Muscle of leg (tissue), 11 donors: Measurements from ENCODE around the gene MPHOSPH8. TPM values are rescaled to one million over a fixed set of nuclear protein-coding genes. Genes with fewer than 3 reads are reported as not detected.
"Not testable (repeated sequence)": the region's sequence is repeated elsewhere in the genome, so short reads cannot be mapped to it uniquely, and the experiment has no call there.

Source experiments
- DNase-seq: peaks from one replicate; pipeline ENCODE4 v3.0.0; 2013
- H3K27ac ChIP-seq: one replicate; pipeline ENCODE4 v1.5.1; 2013; ENCODE audit warnings: mild to moderate bottlenecking, low read length, control low read depth
- H3K27me3 ChIP-seq: one replicate; pipeline ENCODE4 v1.6.1; 2013; ENCODE audit warnings: low read length; ENCODE audit not compliant: control insufficient read depth, insufficient read depth
- H3K36me3 ChIP-seq: one replicate; pipeline ENCODE4 v1.6.1; 2013; ENCODE audit warnings: low read length; ENCODE audit not compliant: control insufficient read depth, insufficient read depth
- H3K4me1 ChIP-seq: one replicate; pipeline ENCODE4 v1.6.1; 2013; ENCODE audit warnings: low read length; ENCODE audit not compliant: control insufficient read depth, insufficient read depth
- H3K4me3 ChIP-seq: one replicate; pipeline ENCODE4 v1.5.1; 2013; ENCODE audit warnings: low read length, control low read depth
- H3K9me3 ChIP-seq: replicated peaks from 2 replicates; pipeline ENCODE4 v1.6.1; 2013; ENCODE audit warnings: low read depth, low read length; ENCODE audit not compliant: control insufficient read depth
- WGBS: methylation state at CpG from one replicate; pipeline ENCODE4 v1.1.5; 2013; ENCODE audit warnings: missing lambda C conversion rate; ENCODE audit not compliant: insufficient coverage; 5-methylcytosine and 5-hydroxymethylcytosine counted together
- polyA plus RNA-seq, 8 donors: library from polyadenylated mRNA; unstranded; fragments of 120-200 nt; gene quantifications; one replicate each; pipeline versions ENCODE4 v1.2.1 to v1.2.3, GENCODE V29; 2013; ENCODE audit warnings: inconsistent platforms in 1 of 8, low replicate concordance in 1 of 8; ENCODE audit not compliant: insufficient read length in 8 of 8, insufficient read depth in 1 of 8
- total RNA-seq: library from RNA; stranded (reverse); fragments of 120-200 nt; gene quantifications from one replicate; pipeline ENCODE4 v1.2.4, GENCODE V29; 2013

MPHOSPH8 gene
- total and polyA plus RNA-seq, 9 donors = 16.3 to 40.9 (median 32.1) TPM

GRCh38 chr13:19676168-19676567 is 42.7 kb downstream of the MPHOSPH8 start:
- Histone ChIP-seq H3K4me3 (no peak overlapping the region), H3K36me3 (peaks cover 37% of the 10 kb centered on the region), H3K9me3 (no peaks in the 10 kb centered on the region), H3K27ac (no peak overlapping the region), H3K27me3 (no peaks in the 10 kb centered on the region), H3K4me1 (no peaks in the 10 kb centered on the region)
- 100% methylated on average over 2 of the region's 3 CpGs for WGBS
- no peak for DNase-seq

- 89% methylated on average over 2 of the region's 7 CpGs for WGBS
Measured at GRCh38 chr13:19680751-19681150, 47.3 kb downstream of the MPHOSPH8 start.

DNA sequence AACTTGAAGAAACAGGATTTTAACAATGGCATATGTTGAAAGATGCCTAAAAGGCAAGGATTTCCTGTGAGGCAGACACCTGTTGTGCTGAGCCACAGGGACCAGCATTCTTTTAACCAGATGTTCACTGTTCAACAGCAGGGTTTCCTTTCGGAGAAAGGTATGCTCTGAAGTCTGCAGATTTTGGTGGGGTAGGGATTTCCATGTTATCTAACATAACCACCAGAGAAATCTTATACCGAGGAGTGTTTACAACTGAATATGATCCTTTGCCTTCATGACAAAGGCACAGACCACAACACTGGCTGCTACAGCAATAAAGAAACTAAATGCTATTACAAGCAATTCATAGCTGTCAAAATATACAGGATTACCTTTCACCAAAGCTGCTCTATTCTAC is 48.1 kb downstream of the MPHOSPH8 start:
- no CpG with 5 or more reads among the region's 2 CpGs for WGBS
- no peaks in the 10 kb centered on the region for H3K27me3 ChIP-seq
- no peaks in the 10 kb centered on the region for H3K4me1 ChIP-seq
- no peaks in the 10 kb centered on the region for H3K9me3 ChIP-seq
- H3K36me3 ChIP-seq = peaks cover 2% of the 10 kb centered on the region
- no peak for DNase-seq
- no peak overlapping the region for H3K27ac ChIP-seq
- H3K4me3 ChIP-seq = no peak overlapping the region

More at GRCh38 chr13:19680751-19681150, 47.3 kb downstream of the MPHOSPH8 start:
- H3K4me1 ChIP-seq = no peaks in the 10 kb centered on the region
- peaks cover 7% of the 10 kb centered on the region for H3K36me3 ChIP-seq
- DNase-seq = no peak
- H3K27me3 ChIP-seq = no peaks in the 10 kb centered on the region
- H3K4me3 ChIP-seq = no peak overlapping the region
- no peaks in the 10 kb centered on the region for H3K9me3 ChIP-seq
- H3K27ac ChIP-seq = no peak overlapping the region

DNA sequence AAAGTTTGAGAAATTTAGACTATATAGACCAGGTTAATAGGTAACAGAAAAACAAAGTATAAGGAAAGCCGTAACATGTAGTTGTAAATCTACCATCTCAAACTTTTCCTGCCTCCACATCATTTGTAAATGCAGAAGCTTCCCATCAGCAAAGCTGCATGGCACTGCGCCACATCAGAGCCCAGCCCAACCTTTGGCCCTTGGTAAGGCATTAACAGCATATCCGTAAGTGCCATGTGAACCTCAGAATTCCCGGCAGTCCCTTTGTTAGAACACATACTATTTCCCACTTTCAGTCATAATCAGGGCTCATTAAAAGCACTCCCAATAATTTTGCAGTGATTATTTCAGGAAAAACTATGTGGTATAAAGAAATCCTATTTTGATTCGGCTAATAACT is 51.6 kb downstream of the MPHOSPH8 start:
- no peak for DNase-seq
- Histone ChIP-seq H3K4me1 (no peaks in the 10 kb centered on the region), H3K4me3 (no peak overlapping the region), H3K36me3 (peaks cover 2% of the 10 kb centered on the region), H3K27ac (no peak overlapping the region), H3K27me3 (no peaks in the 10 kb centered on the region), H3K9me3 (no peaks in the 10 kb centered on the region)
- WGBS = 83% methylated on average over 1 of the region's 5 CpGs

GRCh38 chr13:19685437-19685836 is 52.0 kb downstream of the MPHOSPH8 start:
- Histone ChIP-seq H3K36me3 (peaks cover 2% of the 10 kb centered on the region), H3K27ac (no peak overlapping the region), H3K4me3 (no peak overlapping the region), H3K9me3 (no peaks in the 10 kb centered on the region), H3K27me3 (no peaks in the 10 kb centered on the region), H3K4me1 (no peaks in the 10 kb centered on the region)
- no peak for DNase-seq

- WGBS = 100% methylated on average over 3 of the region's 8 CpGs
- H3K4me1 ChIP-seq, H3K36me3 ChIP-seq, DNase-seq, H3K9me3 ChIP-seq, H3K27me3 ChIP-seq, H3K4me3 ChIP-seq, H3K27ac ChIP-seq: not testable (repeated sequence)
Measured at GRCh38 chr13:19691447-19691846, 58.0 kb downstream of the MPHOSPH8 start.

DNA sequence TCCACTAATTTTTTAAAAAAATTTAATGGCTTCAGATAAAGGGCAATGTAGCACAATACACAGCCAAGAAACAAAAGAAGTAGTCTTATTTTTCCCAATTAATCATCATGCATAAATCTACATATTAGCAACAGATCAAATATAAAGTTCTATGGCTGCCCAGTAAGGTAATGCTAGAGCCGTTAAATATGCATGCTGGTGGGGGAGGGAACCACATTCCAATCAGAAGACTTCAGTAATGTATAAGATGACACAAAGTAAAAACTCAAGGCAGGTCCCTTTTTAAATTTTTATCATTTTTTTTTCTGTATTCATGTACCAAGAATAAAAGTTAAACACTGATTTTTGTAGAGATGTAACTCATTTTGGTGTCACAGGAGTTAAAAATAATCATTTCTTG is 62.0 kb downstream of the MPHOSPH8 start:
- no CpG with 5 or more reads among the region's 1 CpG for WGBS
- Histone ChIP-seq H3K27ac (no peak overlapping the region), H3K27me3 (no peaks in the 10 kb centered on the region), H3K9me3 (no peaks in the 10 kb centered on the region), H3K36me3 (no peaks in the 10 kb centered on the region), H3K4me3 (no peak overlapping the region), H3K4me1 (no peaks in the 10 kb centered on the region)
- DNase-seq = no peak

DNA sequence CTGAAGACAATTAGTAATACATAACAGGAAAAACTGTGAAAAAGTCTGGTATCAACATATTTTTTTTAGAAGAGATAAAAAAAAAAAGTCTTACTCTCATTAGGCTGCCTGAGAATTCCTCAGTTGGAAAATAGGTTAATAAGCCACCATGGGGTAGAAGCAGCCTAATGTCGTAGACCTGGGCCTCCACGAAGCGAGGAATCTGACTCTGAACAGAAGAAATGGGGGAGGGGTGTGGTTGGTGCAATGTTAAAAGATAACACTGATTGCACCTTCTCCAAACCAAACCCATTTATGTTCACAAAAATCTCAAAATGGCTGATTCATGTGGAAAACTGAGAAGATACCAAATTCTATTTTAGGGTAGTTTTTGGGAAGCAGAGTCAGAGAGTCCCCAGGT is 62.4 kb downstream of the MPHOSPH8 start:
- no CpG with 5 or more reads among the region's 3 CpGs for WGBS
- H3K9me3 ChIP-seq = no peaks in the 10 kb centered on the region

GRCh38 chr13:19700963-19701362 is 67.5 kb downstream of the MPHOSPH8 start:
- not testable (repeated sequence) for H3K27ac ChIP-seq, H3K36me3 ChIP-seq, H3K4me3 ChIP-seq, DNase-seq, H3K9me3 ChIP-seq, H3K27me3 ChIP-seq, H3K4me1 ChIP-seq
- no CpG with 5 or more reads among the region's 5 CpGs for WGBS

More for the DNA sequence above, 62.4 kb downstream of the MPHOSPH8 start:
- H3K27me3 ChIP-seq = no peaks in the 10 kb centered on the region
- H3K4me3 ChIP-seq = no peak overlapping the region
- no peaks in the 10 kb centered on the region for H3K36me3 ChIP-seq
- H3K4me1 ChIP-seq = no peaks in the 10 kb centered on the region
- no peak for DNase-seq
- no peak overlapping the region for H3K27ac ChIP-seq

- H3K27me3 ChIP-seq, H3K4me1 ChIP-seq, H3K27ac ChIP-seq, H3K4me3 ChIP-seq, H3K9me3 ChIP-seq, H3K36me3 ChIP-seq, DNase-seq: not testable (repeated sequence)
Measured at GRCh38 chr13:19701619-19702018, 68.2 kb downstream of the MPHOSPH8 start.

DNA sequence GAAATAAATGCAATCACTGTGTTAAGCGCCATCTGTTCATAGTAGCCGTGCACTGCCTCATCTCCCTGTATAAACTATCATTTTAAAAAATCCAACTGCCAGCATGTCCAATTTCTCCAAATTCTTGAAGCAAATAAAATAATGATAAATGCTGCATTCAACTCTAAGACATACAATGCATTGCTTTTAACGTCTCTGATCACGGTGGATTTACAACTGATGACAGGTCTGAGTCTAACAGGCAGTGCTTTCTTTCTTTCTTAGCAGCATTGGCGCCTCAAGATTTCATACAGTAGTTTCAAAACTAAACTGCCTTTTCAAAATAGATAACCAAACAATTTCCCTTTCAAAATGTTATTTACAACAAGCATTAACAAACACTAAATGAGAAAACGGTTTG is 70.8 kb downstream of the MPHOSPH8 start:
- H3K27me3 ChIP-seq, H3K4me3 ChIP-seq, H3K4me1 ChIP-seq, DNase-seq, H3K36me3 ChIP-seq, H3K27ac ChIP-seq, H3K9me3 ChIP-seq: not testable (repeated sequence)
- 82% methylated on average over 3 of the region's 6 CpGs for WGBS
